Ectodermal cell (in vitro differentiated cells): Measurements from ENCODE around the gene RDM1.

Experiments used
- H3K27ac ChIP-seq: 2 replicates; pipeline ENCODE4 v1.7.0; 2013; ENCODE audit warnings: mild to moderate bottlenecking, low read depth, low read length; ENCODE audit not compliant: insufficient read depth, poor library complexity, severe bottlenecking
- H3K27me3 ChIP-seq: 2 replicates; pipeline ENCODE4 v1.7.0; 2013; ENCODE audit warnings: mild to moderate bottlenecking, low read length; ENCODE audit not compliant: insufficient read depth, control insufficient read depth, poor library complexity, severe bottlenecking
- H3K36me3 ChIP-seq: one replicate; pipeline ENCODE4 v1.7.0; 2013; ENCODE audit warnings: low read length; ENCODE audit not compliant: control insufficient read depth, insufficient read depth
- H3K4me1 ChIP-seq: one replicate; pipeline ENCODE4 v1.7.0; 2013; ENCODE audit warnings: low read length; ENCODE audit not compliant: control insufficient read depth, insufficient read depth
- H3K4me3 ChIP-seq: 2 replicates; pipeline ENCODE4 v1.7.0; 2013; ENCODE audit warnings: low read depth, low read length, control low read depth; ENCODE audit not compliant: insufficient read depth
- H3K9me3 ChIP-seq: 2 replicates; pipeline ENCODE4 v1.7.0; 2013; ENCODE audit warnings: mild to moderate bottlenecking, low read length, moderate library complexity; ENCODE audit not compliant: control insufficient read depth
- whole genome bisulfite sequencing, 2 experiments: methylation state at CpG; one replicate each; pipeline ENCODE4 v1.1.7; 2013; ENCODE audit warnings: missing lambda C conversion rate in 2 of 2; 5-methylcytosine and 5-hydroxymethylcytosine counted together

The RDM1 gene

DNA sequence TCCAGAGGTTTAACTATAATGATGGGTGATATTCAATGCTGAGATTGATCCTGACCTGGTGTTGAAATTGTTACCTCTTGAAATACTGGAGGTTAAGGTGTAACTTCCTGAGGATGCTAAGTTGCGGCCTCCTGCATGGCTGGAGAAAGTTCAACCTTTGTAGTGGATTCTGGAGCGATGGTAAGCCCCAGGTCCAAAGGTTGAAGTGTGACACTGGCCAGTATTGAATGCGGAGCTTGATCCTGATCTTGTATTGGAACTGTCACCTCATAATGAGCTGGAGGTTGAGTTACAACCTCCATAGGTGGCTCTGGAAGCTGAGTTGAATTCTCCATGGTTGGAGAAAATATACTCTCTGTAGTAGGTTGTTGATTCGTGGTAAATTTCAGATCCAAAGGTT is 17.0 kb downstream of the RDM1 start:
- Histone ChIP-seq H3K36me3 (no peaks in the 10 kb centered on the region), H3K27ac (no peak overlapping the region), H3K4me3 (no peak overlapping the region), H3K27me3 (no peaks in the 10 kb centered on the region), H3K4me1 (no peaks in the 10 kb centered on the region), H3K9me3 (no peaks in the 10 kb centered on the region)
- 85 to 86% methylated on average over 4 of the region's 4 CpGs for WGBS, 2 experiments

DNA sequence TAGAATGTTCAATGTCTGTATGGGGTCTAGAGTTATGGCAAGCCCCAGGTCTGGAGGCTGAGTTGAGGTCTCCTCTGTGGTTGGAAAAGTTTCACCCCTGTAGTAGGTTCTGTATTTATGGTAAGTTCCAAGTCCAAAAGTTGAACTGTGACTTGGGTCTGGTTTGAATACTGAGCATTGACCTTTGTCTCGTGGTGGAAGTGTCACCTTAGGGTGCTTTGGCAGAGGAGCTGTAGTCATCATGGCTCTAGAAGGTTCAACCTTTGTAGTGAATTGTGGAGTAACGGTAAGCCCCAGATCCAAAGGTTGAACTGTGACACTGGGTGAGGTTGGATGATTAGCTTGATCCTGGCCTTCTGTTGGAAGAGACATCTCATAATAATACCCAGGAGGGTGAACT is 17.6 kb downstream of the RDM1 start:
- no peaks in the 10 kb centered on the region for H3K27me3 ChIP-seq
- H3K4me1 ChIP-seq = no peaks in the 10 kb centered on the region
- no peaks in the 10 kb centered on the region for H3K9me3 ChIP-seq
- H3K27ac ChIP-seq = no peak overlapping the region
- no peak overlapping the region for H3K4me3 ChIP-seq
- H3K36me3 ChIP-seq = no peaks in the 10 kb centered on the region
- 90 to 94% methylated on average over 2 of the region's 2 CpGs for WGBS, 2 experiments

DNA sequence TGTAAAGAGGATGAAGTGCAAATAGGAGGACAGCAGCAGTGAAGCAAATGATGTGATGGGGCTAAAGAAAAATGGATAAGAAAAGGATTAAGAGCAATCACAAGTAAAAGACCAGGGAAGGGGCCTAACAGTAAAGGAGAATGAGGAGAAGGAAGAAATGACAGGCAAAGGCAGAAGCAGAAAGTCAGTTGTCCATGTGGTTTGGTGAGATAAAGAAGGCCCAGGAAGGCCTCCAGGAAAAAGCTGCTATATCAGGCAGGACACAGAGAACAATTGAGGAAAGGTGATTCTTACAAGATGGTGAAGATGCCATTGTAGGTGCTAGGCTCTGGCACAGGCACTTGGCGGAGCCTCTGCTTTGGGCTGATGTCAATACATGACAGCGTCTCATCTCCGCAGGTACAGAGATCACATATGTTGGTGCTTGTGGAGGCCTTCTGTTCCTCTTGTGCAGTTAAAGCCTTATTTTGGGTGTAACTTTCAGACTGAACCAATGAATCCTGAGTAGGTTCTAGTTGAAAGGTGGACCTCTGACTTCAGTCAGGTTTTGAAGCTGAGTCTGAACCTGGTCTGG is 18.1 kb downstream of the RDM1 start:
- no peaks in the 10 kb centered on the region for H3K9me3 ChIP-seq
- no peaks in the 10 kb centered on the region for H3K27me3 ChIP-seq
- no peak overlapping the region for H3K27ac ChIP-seq
- no peaks in the 10 kb centered on the region for H3K36me3 ChIP-seq
- WGBS, 2 experiments = 93 to 95% methylated on average over 3 of the region's 3 CpGs
- no peak overlapping the region for H3K4me3 ChIP-seq
- no peaks in the 10 kb centered on the region for H3K4me1 ChIP-seq

DNA sequence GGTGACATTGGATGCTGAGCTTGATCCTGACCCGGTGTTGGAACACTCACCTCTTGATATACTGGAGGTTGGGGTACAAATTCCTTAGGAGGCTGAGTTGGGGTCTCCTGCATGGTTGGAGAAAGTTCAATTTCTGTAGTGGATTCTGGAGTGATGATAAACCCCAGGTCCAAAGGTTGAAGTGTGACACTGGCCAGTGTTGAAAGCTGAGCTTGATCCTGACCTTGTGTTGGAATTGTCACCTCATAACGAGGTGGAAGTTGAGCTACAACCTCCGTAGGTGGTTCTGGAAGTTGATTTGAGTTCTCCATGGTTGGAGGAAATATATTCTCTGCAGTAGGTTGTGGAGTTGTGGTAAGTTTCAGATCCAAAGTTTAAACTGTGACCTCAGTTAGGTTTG is 21.2 kb downstream of the RDM1 start:
- H3K9me3 ChIP-seq = no peaks in the 10 kb centered on the region
- WGBS, 2 experiments = 93% methylated on average over 3 of the region's 3 CpGs
- H3K4me1 ChIP-seq = no peaks in the 10 kb centered on the region
- no peak overlapping the region for H3K27ac ChIP-seq
- no peak overlapping the region for H3K4me3 ChIP-seq
- H3K27me3 ChIP-seq = no peaks in the 10 kb centered on the region
- H3K36me3 ChIP-seq = no peaks in the 10 kb centered on the region

DNA sequence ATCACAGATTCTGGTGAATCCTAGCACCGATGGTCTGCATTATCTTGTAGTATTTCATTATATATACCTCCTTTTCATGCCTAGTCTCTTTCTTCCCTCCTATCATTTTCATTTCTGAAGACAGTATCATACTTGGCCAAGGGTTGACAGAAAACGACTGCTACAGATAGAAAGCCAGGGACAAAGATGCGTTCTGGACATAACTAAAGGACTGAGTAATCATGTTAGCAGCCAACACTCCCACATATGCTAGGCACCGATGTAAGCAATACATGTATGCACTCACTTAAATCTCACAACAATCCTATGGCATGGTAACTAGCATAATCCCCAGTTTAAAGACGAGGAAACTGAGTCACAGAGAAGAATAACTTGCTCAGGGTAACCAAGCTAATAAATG is 22.9 kb downstream of the RDM1 start:
- no peaks in the 10 kb centered on the region for H3K27me3 ChIP-seq
- H3K36me3 ChIP-seq = no peaks in the 10 kb centered on the region
- H3K4me1 ChIP-seq = no peaks in the 10 kb centered on the region
- no peak overlapping the region for H3K27ac ChIP-seq
- 90 to 92% methylated on average over 5 of the region's 5 CpGs for WGBS, 2 experiments
- no peaks in the 10 kb centered on the region for H3K9me3 ChIP-seq
- no peak overlapping the region for H3K4me3 ChIP-seq

DNA sequence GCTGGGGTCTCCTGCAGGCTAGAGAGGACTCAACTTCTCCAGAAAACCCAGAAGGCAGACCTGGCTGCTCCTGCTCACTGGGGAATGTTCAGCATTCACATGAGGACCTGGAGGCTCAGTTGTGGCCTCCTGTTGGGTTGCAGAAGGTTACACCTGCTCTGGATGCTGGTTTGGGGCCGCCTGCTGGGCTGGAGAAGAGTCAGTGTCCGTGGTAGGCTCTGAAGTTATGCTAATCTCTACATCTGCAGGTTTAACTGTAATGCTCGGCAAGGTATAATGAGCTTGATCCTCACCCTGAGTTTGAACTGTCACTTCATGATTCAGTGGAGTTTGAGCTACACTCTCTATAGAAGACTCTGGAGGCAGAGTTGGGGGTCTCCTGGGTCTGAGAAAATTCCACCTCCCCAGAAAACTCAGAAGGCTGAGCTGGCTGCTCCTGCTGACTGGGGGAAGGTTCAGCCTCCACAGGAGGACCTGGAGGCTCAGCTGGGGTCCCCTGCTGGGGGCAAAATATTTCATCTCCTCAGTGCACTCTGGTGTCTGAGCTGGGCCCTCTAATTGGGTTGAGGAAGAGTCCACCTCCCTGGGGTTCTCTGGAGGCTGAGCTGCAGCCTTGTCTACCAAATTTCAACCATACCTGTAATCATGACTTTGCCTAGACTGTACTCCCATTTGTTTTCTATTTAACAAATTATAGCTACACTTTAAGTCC is 23.5 kb downstream of the RDM1 start:
- no peaks in the 10 kb centered on the region for H3K36me3 ChIP-seq
- H3K4me1 ChIP-seq = no peaks in the 10 kb centered on the region
- H3K9me3 ChIP-seq = no peaks in the 10 kb centered on the region
- H3K4me3 ChIP-seq = no peak overlapping the region
- 80 to 86% methylated on average over 3 of the region's 3 CpGs for WGBS, 2 experiments
- no peaks in the 10 kb centered on the region for H3K27me3 ChIP-seq
- no peak overlapping the region for H3K27ac ChIP-seq

DNA sequence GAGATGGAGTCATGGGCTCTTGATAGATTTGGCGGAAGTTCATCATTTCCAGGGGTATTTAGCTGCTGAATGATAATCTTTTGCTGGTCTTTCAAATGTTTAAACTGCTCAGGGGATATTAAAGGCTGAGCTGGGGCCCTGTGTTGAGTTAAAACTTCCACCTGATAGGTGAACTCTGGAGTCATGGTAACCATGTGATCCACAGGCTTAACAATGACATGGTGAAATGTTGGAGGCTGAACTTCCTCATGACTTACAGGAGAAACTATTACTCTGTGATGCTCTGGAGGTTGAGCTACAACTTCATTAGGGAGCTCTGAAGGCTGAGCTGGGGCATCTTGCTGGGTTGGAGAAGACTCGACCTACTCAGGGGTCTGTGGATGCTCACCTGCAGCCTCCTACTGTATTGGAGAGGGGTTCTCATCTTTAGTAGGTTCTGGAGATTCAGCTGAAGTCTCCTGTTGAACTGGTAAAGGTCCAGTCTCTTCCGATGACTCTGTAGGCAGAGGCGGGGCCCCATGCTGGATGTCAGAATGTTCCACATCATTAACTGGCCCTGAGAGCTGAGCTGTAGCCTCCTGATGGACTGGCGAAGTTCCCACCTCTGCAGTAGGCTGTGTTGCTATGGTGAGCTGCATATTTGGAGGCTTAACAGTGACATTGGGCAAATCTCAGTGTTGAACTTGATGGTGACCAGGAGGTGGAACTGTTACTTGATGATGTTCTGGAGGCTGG is 24.2 kb downstream of the RDM1 start:
- H3K36me3 ChIP-seq = no peaks in the 10 kb centered on the region
- no peak overlapping the region for H3K4me3 ChIP-seq
- WGBS, 2 experiments = 94 to 95% methylated on average over 5 of the region's 5 CpGs
- no peaks in the 10 kb centered on the region for H3K4me1 ChIP-seq
- H3K9me3 ChIP-seq = no peaks in the 10 kb centered on the region
- H3K27ac ChIP-seq = no peak overlapping the region
- no peaks in the 10 kb centered on the region for H3K27me3 ChIP-seq

DNA sequence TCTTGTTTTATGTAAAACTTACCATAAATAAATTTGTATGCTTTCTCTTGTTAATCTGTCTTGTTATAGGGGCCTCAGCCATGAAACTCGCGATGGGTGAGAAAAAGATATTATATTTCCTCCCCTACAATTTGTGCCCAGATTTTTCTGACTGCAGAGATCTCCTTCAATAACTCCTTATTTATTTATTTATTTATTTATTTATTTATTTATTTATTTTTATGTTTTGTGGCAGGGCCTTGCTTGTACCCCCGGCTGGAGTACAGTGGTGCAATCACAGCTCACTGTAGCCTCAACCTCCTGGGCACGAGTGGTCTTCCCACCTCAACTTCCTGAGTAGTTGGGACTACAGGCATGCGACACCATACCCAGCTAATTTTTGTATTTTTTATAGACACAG is 27.1 kb downstream of the RDM1 start:
- no peak overlapping the region for H3K4me3 ChIP-seq
- no peaks in the 10 kb centered on the region for H3K9me3 ChIP-seq
- no peaks in the 10 kb centered on the region for H3K36me3 ChIP-seq
- H3K27ac ChIP-seq = no peak overlapping the region
- H3K27me3 ChIP-seq = no peaks in the 10 kb centered on the region
- 95 to 99% methylated on average over 3 to 5 of the region's 5 CpGs for WGBS, 2 experiments
- H3K4me1 ChIP-seq = no peaks in the 10 kb centered on the region

DNA sequence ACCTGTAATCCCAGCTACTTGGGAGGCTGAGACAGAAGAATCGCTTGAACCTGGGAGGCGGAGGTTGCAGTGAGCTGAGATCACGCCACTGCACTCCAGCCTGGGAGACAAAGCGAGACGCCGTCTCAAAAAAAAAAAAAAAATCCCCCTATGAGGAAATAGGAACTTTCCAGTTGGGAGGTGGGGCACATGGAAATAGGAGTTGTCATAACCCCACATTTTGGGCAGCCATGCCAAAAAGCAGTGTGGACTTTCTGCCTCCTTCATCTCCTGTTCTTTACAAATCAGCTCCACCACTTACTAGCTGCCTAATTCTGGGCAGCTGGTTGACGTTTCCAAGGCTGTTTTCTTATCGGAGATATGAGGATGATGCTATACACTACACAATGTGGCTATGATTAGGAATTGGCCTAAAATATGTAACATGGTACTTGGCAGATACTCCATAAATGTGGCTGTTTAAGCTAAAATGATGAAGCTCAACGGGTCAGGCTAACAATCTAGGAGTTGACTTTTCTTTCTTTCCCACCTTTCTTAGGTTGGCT is 28.9 kb downstream of the RDM1 start:
- H3K27ac ChIP-seq = no peak overlapping the region
- H3K4me1 ChIP-seq = no peaks in the 10 kb centered on the region
- H3K36me3 ChIP-seq = no peaks in the 10 kb centered on the region
- H3K9me3 ChIP-seq = no peaks in the 10 kb centered on the region
- no peaks in the 10 kb centered on the region for H3K27me3 ChIP-seq
- 94 to 95% methylated on average over 9 of the region's 9 CpGs for WGBS, 2 experiments
- no peak overlapping the region for H3K4me3 ChIP-seq

DNA sequence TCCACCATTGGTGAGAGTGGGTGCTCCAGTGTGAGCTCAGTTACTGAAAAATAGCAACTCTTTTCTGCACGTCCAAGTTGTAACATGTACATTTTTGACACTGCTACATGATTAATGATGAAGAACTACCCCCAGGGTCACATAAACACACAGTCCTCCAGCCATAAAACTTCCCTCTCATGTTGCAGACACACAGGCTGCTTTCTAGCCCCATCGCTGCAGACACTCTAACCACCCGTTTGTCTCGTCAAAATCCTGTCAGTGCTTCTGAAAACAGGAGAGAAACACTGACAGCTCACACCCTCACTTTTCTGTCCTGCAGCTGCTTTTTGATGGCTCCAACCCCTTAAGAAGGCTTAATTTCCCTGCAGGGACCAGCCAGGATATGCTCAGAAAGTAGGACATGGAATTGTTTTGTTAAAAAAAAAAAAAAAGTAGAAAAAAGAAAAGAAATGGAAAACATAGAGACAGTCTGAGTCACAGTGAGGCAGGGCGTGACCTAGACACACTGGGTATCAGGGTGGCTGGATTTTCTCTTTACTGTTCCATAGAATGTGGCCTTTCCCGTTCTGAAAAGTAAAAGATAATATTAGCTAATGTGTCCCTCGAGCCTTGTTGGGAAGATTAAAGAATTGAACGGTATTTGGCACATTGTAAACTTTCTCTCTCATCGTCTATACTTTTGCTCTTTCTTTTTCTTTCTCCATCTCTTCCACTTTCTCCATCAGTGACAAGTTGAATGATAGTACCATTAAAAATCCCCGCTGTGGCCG is 29.7 kb downstream of the RDM1 start:
- no peaks in the 10 kb centered on the region for H3K27me3 ChIP-seq
- no peak overlapping the region for H3K4me3 ChIP-seq
- no peaks in the 10 kb centered on the region for H3K36me3 ChIP-seq
- H3K27ac ChIP-seq = no peak overlapping the region
- H3K4me1 ChIP-seq = no peaks in the 10 kb centered on the region
- H3K9me3 ChIP-seq = no peaks in the 10 kb centered on the region
- WGBS, 2 experiments = 91 to 94% methylated on average over 11 of the region's 11 CpGs
